C4-2B (cell line): Measurements from ENCODE around the gene MED13L.

Experiments
- ZFX ChIP-seq: fragments of 450-650 bp; IDR thresholded peaks from 2 replicates; pipeline ENCODE4 v1.6.1; 2017
- TF ChIP-seq, protein P1 (sequence below): fragments of 450-650 bp; conservative IDR thresholded peaks from 2 replicates; pipeline ENCODE4 v1.5.1; 2017; ENCODE audit warnings: mild to moderate bottlenecking

- TF ChIP-seq, protein P1, sequence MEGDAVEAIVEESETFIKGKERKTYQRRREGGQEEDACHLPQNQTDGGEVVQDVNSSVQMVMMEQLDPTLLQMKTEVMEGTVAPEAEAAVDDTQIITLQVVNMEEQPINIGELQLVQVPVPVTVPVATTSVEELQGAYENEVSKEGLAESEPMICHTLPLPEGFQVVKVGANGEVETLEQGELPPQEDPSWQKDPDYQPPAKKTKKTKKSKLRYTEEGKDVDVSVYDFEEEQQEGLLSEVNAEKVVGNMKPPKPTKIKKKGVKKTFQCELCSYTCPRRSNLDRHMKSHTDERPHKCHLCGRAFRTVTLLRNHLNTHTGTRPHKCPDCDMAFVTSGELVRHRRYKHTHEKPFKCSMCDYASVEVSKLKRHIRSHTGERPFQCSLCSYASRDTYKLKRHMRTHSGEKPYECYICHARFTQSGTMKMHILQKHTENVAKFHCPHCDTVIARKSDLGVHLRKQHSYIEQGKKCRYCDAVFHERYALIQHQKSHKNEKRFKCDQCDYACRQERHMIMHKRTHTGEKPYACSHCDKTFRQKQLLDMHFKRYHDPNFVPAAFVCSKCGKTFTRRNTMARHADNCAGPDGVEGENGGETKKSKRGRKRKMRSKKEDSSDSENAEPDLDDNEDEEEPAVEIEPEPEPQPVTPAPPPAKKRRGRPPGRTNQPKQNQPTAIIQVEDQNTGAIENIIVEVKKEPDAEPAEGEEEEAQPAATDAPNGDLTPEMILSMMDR = no peak
- no peak for TF ChIP-seq ZFX
These were observed 26.4 kb upstream of the MED13L start for GRCh38 chr12:116303929-116304328.
